Activated CD8-positive, alpha-beta memory T cell treated with anti-CD3 and anti-CD28 coated beads, Interleukin-2, amount 50 U/mL, for 4 hours (primary cell): ENCODE results near the gene C14orf180.
A peak's percentile ranks its signal among the peaks of the same experiment; 100 is the strongest.

ENCODE experiments used
- DNase-seq: peaks from one replicate; pipeline ENCODE4 v3.0.0-alpha.2; 2020

C14orf180 gene

GRCh38 chr14:104594310-104595046 is 14.9 kb downstream of the C14orf180 start:
- no peak for DNase-seq

- no peak for DNase-seq
These were observed 15.6 kb downstream of the C14orf180 start for GRCh38 chr14:104595116-104595675.

GRCh38 chr14:104595911-104596450 is 16.4 kb downstream of the C14orf180 start:
- DNase-seq = no peak

GRCh38 chr14:104596451-104596918 is 16.9 kb downstream of the C14orf180 start:
- DNase-seq = no peak

DNA sequence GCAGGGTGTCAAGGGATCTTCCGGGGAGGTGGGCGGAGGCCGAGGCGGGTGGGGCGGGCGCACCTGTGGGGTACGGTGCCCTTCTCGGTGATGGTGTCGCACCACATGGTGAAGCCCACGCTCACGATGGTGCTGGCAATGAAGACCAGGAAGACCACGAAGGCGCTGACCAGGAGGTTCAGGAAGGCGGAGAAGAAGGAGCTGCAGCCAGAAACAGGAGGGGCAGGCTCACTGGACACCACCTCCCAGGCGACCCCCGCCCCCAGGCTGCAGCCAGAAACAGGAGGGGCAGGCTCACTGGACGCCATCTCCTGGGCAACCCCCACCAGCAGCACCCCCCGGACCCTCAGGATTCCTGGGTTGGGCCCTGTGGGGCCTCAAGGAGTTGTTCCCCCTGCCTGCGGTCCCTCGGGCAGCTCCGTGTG is 17.4 kb downstream of the C14orf180 start:
- DNase-seq = peak; percentile 9

GRCh38 chr14:104597576-104597975 is 18.0 kb downstream of the C14orf180 start:
- DNase-seq = peak; percentile 6

GRCh38 chr14:104598039-104598909 is 18.7 kb downstream of the C14orf180 start:
- peak; percentile 8 for DNase-seq

DNA sequence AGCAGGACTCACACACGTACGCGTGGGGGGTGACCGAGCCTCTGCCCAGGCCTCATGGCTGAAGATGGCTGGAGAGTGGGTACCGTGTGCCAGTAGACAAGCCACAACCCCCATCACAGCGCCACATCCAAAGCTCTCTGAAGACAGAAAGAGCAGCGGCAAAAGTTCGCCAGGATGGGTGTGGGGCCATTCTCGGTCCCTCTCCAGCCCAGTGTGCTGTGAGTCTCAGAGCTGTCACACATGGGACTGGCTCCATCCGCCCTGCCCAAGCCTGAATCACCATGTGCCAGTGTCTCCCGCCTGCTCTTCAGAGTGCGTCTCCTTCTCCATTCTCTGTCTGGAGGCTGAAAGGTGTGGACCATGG is 19.3 kb downstream of the C14orf180 start:
- DNase-seq = no peak

GRCh38 chr14:104599446-104599845 is 19.9 kb downstream of the C14orf180 start:
- DNase-seq = peak; percentile 3

DNA sequence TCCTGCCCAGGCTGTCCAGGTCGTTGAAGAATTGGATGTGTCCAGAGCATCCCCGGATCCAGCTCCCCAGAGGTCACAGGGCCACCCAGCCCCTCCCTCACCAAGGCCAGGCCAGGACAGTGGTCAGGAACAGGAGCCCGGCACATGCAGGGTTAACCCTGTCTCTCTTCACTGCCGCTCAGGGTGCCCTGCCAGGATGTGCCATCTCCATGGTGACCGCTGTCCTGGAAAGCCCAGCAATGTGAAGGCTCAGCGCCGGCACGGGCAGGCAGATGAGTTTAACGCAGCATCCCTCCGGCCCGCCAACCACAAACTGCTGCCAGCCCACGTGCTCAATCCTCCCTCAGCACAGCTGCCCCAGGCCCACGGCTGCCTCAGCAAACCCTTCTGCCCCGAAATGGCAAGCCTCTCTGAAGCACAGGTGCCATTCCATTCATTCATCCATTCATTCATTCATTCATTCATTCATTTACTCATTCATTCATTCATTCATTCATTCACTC is 20.6 kb downstream of the C14orf180 start:
- peak; percentile 11 for DNase-seq

- DNase-seq = peak; percentile 5
These were observed 21.2 kb downstream of the C14orf180 start for GRCh38 chr14:104600805-104601204.

DNA sequence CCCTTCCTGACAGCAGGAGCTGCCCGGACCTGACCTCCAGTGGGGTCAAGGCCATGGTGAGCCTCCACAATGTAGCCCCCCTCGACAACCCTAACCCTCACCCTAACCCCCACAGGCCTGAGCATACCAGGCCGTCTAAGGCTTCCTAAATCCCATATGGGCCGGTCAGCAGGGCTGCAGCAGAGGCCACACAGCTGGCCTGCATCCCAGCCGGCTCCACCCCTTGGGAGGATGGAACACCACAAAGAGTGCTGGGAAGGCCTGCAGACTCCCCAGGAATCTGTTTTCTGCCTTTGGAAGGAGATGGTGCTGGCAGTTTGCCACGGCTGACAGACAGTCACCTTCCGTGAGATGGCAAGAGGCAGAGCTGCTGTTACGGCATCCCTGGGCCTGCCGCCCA is 22.2 kb downstream of the C14orf180 start:
- peak; percentile 5 for DNase-seq

DNA sequence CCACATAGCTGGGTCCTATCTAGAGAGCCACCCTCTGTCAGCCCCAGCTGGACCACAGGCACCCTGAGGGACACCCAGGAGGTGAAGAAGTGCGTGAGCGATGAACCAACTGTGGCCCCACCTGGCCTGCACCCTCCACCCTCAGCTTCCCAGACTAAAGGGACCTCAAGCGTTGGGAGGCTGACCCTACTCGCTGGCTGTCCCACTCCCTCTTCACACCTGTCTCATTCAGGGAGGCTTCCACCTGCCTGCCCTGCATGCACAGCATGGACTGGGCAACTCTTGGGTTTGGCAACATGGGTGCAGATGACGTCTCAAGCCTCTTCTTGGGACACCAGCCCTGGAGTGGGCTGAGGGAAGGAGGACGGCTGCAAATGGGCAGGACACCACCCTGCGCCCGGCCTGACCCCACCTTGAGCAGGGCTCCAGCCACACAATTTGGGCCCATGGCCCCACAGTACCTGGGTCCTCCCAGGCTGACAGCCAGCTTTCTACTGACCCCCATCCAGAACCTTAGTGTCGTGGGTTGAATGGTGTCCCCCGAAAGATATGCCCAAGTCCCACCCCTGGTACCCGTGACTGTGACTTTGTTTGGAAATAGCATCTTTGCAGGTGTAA is 22.9 kb downstream of the C14orf180 start:
- peak; percentile 3 for DNase-seq

DNA sequence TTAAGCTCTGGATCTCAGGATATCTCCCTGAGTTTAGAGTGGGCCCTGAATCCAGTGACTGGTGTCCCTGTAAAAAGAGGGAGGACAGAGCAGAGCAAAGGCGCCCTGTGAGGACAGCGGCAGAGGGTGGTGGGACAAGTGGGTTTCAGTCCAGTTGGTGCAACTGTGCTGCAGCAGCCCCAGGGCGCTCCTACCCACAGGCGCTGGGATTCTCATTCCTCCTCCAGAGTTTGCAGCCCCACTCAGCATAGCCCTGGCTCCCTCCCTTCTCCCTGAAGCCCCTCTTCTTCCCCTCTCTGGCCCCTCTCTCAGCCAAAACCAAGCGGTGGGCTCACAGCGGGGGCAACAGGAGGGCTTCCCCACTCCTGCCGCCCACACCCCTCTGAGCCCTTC is 23.4 kb downstream of the C14orf180 start:
- DNase-seq = peak; percentile 9

DNA sequence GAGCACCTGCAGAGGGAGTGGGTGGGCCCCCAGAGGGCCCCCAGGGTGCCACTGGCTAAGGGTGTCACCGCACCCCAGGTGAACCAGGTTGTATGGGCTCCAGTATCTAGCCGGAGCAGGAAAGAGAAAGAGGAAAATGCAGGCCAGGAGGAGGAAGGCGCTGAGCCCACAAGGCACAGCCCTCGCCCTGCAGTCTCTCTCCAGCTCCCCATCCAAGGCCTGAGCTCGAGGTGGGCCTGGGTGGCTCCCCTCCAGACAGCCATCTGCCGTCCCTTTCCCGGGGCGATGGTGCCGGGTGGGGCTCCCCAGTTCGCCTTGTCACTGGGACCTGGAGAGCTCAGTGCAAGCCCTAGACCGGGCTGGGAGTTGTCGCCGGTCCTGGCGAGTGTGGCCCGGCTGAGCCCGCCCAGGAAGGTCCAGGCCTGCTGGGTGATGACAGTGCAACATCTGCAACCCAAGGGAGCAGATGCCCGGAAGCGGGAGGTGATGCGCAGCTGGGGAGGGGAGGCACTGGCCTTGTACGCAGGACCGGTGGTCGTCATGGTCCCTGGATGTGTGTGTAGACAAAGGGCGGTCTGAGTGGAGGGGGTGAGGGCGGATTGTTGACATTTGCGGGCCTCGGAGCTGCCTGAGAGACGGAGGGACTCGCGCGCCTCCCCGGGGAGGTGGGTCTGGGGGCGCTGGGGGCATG is 24.3 kb downstream of the C14orf180 start:
- DNase-seq = no peak

GRCh38 chr14:104604458-104605449 is 25.2 kb downstream of the C14orf180 start, which contains the start of gene TMEM179:
TMEM179 (minus strand) TSS chr14:104604772; CDS start chr14:104604741, 31 bp downstream.
- no peak for DNase-seq

GRCh38 chr14:104609666-104610065 is 30.1 kb downstream of the C14orf180 start:
- DNase-seq = no peak

DNA sequence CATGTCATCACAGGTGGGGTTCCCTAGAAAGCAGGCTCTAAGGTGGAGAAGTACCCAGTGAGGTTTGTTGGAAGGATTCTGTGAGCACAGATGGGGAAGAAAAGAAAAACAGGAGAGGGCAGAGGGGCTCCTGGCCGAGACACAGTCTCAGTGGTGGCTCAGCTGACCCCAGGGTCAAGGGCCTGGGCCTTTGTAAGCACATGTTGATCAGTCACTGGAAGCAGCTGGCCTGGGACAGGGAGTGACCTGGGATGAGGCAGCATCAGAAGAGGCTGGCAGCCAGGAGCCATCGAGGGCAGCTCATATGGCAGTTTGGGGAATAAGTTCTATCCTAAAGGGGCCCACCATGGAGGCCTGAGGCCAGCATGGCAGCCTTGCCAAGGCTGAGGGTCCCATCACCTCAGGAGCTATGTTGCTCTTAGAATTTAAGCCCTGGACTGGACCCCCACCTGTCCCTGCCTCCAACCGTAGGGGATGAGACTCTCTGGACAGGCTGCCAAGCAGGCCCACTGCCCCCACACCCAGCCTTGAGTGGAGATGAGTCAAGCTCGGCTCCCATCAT is 31.3 kb downstream of the C14orf180 start:
- no peak for DNase-seq

DNA sequence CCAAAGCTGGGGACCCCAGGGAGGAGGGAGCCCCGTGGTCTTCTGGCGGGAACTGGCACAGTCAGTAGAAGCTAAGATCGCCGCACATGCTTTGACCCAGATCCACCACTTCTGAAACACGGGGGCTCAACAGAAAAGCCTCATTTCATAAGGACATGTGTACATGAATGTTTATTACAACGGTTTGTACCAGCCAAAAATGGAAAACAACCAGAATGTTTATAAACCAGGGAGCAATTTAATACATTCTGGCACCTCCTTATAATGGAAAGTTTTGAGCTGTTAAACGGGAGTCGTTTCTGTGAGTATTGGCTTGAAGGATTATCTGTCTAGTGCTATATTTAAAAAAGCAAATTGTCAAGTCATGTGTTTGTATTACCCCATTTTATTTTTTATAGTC is 32.3 kb downstream of the C14orf180 start:
- no peak for DNase-seq

GRCh38 chr14:104614126-104614812 is 34.7 kb downstream of the C14orf180 start:
- DNase-seq = no peak
